HEK293 (cell line): ENCODE measurements around the gene MOGAT3.

ENCODE experiments used
- OVOL3 ChIP-seq: fragments of 450-650 bp; formaldehyde crosslinking; IDR thresholded peaks from 2 replicates; pipeline ENCODE4 v1.5.1; 2016; ENCODE audit warnings: missing biosample characterization, missing genetic modification characterization
- ZBTB21 ChIP-seq: fragments of 450-650 bp; formaldehyde crosslinking; IDR thresholded peaks from 2 replicates; pipeline ENCODE4 v1.5.1; 2017; ENCODE audit warnings: missing biosample characterization, missing genetic modification characterization
- ZBTB8A ChIP-seq: fragments of 450-650 bp; formaldehyde crosslinking; IDR thresholded peaks from 2 replicates; pipeline ENCODE4 v1.5.1; 2016; ENCODE audit warnings: missing biosample characterization, missing genetic modification characterization
- ZFP41 ChIP-seq: fragments of 450-650 bp; formaldehyde crosslinking; IDR thresholded peaks from 2 replicates; pipeline ENCODE4 v1.5.1; 2016; ENCODE audit warnings: missing biosample characterization, missing genetic modification characterization, borderline replicate concordance
- ZNF121 ChIP-seq: fragments of 450-650 bp; formaldehyde crosslinking; IDR thresholded peaks from 2 replicates; pipeline ENCODE4 v1.5.1; 2016; ENCODE audit warnings: missing biosample characterization, missing genetic modification characterization
- ZNF404 ChIP-seq: fragments of 450-650 bp; formaldehyde crosslinking; IDR thresholded peaks from 2 replicates; pipeline ENCODE4 v1.5.1; 2017; ENCODE audit warnings: missing biosample characterization, missing genetic modification characterization
- TF ChIP-seq, protein P1 (sequence below): fragments of 450-650 bp; formaldehyde crosslinking; IDR thresholded peaks from 2 replicates; pipeline ENCODE4 v1.5.1; 2016; ENCODE audit warnings: missing biosample characterization, missing genetic modification characterization
- TF ChIP-seq, protein P2 (sequence below): IDR thresholded peaks from 2 replicates; pipeline ENCODE4 v1.6.1; 2011; ENCODE audit warnings: mild to moderate bottlenecking, low read depth, low read length, borderline replicate concordance
- TF ChIP-seq, protein P3 (sequence below): fragments of 450-650 bp; formaldehyde crosslinking; IDR thresholded peaks from 2 replicates; pipeline ENCODE4 v1.5.1; 2016; ENCODE audit warnings: missing biosample characterization, missing genetic modification characterization
- TF ChIP-seq, protein P4 (sequence below): fragments of 450-650 bp; formaldehyde crosslinking; IDR thresholded peaks from 2 replicates; pipeline ENCODE4 v1.5.1; 2016; ENCODE audit warnings: missing biosample characterization, missing genetic modification characterization
- TF ChIP-seq, protein P5 (sequence below): fragments of 450-650 bp; formaldehyde crosslinking; optimal IDR thresholded peaks from 2 replicates; pipeline ENCODE3; 2016; ENCODE audit warnings: missing biosample characterization, mild to moderate bottlenecking, missing genetic modification characterization
- TF ChIP-seq, protein P6 (sequence below): fragments of 450-650 bp; formaldehyde crosslinking; IDR thresholded peaks from 2 replicates; pipeline ENCODE4 v1.5.1; 2016; ENCODE audit warnings: missing biosample characterization, missing genetic modification characterization, low read depth

DNA sequence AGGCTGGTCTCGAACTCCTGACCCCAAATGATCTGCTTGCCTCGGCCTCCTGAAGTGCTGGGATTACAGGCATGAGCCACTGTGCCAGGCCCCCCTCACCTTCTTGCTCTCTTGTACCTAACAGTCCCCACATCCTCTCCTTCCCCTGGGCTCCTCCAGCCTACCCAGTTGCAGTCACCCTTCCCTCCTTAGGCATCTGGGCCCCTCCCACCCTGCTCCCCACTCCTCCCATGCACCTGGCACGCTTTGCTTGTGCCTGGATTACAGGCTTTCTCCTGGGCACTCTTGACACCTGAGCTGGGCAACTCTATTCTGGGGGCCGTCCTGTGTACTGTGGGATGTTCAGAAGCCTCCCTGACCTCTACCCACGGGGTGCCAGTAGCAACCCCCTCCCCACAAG, 33.8 kb upstream of the MOGAT3 start:
- TF ChIP-seq, protein P1, sequence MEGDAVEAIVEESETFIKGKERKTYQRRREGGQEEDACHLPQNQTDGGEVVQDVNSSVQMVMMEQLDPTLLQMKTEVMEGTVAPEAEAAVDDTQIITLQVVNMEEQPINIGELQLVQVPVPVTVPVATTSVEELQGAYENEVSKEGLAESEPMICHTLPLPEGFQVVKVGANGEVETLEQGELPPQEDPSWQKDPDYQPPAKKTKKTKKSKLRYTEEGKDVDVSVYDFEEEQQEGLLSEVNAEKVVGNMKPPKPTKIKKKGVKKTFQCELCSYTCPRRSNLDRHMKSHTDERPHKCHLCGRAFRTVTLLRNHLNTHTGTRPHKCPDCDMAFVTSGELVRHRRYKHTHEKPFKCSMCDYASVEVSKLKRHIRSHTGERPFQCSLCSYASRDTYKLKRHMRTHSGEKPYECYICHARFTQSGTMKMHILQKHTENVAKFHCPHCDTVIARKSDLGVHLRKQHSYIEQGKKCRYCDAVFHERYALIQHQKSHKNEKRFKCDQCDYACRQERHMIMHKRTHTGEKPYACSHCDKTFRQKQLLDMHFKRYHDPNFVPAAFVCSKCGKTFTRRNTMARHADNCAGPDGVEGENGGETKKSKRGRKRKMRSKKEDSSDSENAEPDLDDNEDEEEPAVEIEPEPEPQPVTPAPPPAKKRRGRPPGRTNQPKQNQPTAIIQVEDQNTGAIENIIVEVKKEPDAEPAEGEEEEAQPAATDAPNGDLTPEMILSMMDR (tag by site-specific recombination) = no peak
- TF ChIP-seq, protein P2, sequence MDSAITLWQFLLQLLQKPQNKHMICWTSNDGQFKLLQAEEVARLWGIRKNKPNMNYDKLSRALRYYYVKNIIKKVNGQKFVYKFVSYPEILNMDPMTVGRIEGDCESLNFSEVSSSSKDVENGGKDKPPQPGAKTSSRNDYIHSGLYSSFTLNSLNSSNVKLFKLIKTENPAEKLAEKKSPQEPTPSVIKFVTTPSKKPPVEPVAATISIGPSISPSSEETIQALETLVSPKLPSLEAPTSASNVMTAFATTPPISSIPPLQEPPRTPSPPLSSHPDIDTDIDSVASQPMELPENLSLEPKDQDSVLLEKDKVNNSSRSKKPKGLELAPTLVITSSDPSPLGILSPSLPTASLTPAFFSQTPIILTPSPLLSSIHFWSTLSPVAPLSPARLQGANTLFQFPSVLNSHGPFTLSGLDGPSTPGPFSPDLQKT = no peak
- TF ChIP-seq ZNF121 (tag by site-specific recombination) = no peak
- TF ChIP-seq, protein P3, sequence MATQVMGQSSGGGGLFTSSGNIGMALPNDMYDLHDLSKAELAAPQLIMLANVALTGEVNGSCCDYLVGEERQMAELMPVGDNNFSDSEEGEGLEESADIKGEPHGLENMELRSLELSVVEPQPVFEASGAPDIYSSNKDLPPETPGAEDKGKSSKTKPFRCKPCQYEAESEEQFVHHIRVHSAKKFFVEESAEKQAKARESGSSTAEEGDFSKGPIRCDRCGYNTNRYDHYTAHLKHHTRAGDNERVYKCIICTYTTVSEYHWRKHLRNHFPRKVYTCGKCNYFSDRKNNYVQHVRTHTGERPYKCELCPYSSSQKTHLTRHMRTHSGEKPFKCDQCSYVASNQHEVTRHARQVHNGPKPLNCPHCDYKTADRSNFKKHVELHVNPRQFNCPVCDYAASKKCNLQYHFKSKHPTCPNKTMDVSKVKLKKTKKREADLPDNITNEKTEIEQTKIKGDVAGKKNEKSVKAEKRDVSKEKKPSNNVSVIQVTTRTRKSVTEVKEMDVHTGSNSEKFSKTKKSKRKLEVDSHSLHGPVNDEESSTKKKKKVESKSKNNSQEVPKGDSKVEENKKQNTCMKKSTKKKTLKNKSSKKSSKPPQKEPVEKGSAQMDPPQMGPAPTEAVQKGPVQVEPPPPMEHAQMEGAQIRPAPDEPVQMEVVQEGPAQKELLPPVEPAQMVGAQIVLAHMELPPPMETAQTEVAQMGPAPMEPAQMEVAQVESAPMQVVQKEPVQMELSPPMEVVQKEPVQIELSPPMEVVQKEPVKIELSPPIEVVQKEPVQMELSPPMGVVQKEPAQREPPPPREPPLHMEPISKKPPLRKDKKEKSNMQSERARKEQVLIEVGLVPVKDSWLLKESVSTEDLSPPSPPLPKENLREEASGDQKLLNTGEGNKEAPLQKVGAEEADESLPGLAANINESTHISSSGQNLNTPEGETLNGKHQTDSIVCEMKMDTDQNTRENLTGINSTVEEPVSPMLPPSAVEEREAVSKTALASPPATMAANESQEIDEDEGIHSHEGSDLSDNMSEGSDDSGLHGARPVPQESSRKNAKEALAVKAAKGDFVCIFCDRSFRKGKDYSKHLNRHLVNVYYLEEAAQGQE (tag by site-specific recombination) = no peak
- TF ChIP-seq OVOL3 (tag by site-specific recombination) = no peak
- TF ChIP-seq, protein P4, sequence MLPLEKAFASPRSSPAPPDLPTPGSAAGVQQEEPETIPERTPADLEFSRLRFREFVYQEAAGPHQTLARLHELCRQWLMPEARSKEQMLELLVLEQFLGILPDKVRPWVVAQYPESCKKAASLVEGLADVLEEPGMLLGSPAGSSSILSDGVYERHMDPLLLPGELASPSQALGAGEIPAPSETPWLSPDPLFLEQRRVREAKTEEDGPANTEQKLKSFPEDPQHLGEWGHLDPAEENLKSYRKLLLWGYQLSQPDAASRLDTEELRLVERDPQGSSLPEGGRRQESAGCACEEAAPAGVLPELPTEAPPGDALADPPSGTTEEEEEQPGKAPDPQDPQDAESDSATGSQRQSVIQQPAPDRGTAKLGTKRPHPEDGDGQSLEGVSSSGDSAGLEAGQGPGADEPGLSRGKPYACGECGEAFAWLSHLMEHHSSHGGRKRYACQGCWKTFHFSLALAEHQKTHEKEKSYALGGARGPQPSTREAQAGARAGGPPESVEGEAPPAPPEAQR (tag by site-specific recombination) = no peak
- TF ChIP-seq ZBTB21 (tag by site-specific recombination) = no peak
- no peak for TF ChIP-seq ZNF404 (tag by site-specific recombination)
- no peak for TF ChIP-seq ZBTB8A (tag by site-specific recombination)
- TF ChIP-seq, protein P5, sequence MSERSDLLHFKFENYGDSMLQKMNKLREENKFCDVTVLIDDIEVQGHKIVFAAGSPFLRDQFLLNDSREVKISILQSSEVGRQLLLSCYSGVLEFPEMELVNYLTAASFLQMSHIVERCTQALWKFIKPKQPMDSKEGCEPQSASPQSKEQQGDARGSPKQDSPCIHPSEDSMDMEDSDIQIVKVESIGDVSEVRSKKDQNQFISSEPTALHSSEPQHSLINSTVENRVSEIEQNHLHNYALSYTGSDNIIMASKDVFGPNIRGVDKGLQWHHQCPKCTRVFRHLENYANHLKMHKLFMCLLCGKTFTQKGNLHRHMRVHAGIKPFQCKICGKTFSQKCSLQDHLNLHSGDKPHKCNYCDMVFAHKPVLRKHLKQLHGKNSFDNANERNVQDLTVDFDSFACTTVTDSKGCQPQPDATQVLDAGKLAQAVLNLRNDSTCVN (tag by site-specific recombination) = no peak
- TF ChIP-seq ZFP41 (tag by site-specific recombination) = no peak
- TF ChIP-seq, protein P6, sequence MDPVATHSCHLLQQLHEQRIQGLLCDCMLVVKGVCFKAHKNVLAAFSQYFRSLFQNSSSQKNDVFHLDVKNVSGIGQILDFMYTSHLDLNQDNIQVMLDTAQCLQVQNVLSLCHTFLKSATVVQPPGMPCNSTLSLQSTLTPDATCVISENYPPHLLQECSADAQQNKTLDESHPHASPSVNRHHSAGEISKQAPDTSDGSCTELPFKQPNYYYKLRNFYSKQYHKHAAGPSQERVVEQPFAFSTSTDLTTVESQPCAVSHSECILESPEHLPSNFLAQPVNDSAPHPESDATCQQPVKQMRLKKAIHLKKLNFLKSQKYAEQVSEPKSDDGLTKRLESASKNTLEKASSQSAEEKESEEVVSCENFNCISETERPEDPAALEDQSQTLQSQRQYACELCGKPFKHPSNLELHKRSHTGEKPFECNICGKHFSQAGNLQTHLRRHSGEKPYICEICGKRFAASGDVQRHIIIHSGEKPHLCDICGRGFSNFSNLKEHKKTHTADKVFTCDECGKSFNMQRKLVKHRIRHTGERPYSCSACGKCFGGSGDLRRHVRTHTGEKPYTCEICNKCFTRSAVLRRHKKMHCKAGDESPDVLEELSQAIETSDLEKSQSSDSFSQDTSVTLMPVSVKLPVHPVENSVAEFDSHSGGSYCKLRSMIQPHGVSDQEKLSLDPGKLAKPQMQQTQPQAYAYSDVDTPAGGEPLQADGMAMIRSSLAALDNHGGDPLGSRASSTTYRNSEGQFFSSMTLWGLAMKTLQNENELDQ (tag by site-specific recombination) = no peak
